ENCODE measurements around the gene POMC. TPM values are rescaled to one million over a fixed set of nuclear protein-coding genes. Genes with fewer than 3 reads are reported as not detected.

The POMC gene
- total RNA-seq, 1 donor from 2014 or later = 0.64 TPM

- DNase-seq (ENCODE audit: low spot score) = no peak
- Mint-ChIP-seq H3K36me3 (ENCODE audit: low read depth, unreplicated experiment) (no peaks in the 10 kb centered on the region), H3K27ac (ENCODE audit: unreplicated experiment) (no peak overlapping the region), H3K9me3 (ENCODE audit: unreplicated experiment) (no peaks in the 10 kb centered on the region), H3K4me1 (ENCODE audit: unreplicated experiment) (no peaks in the 10 kb centered on the region), H3K27me3 (ENCODE audit: unreplicated experiment) (peaks cover 8% of the 10 kb centered on the region), H3K4me3 (ENCODE audit: unreplicated experiment) (no peak overlapping the region)
- TF ChIP-seq CTCF (IDR thresholded peaks at IDR 0.05; ENCODE audit: unreplicated experiment) = no peak
These were observed 8.3 kb upstream of the POMC start for GRCh38 chr2:25176541-25177181.

GRCh38 chr2:25176138-25176537 lies 7.8 kb upstream of the POMC start:
- Mint-ChIP-seq H3K4me1 (ENCODE audit: unreplicated experiment) (no peaks in the 10 kb centered on the region), H3K4me3 (ENCODE audit: unreplicated experiment) (no peak overlapping the region), H3K27ac (ENCODE audit: unreplicated experiment) (no peak overlapping the region), H3K36me3 (ENCODE audit: low read depth, unreplicated experiment) (no peaks in the 10 kb centered on the region), H3K9me3 (ENCODE audit: unreplicated experiment) (no peaks in the 10 kb centered on the region), H3K27me3 (ENCODE audit: unreplicated experiment) (peaks cover 8% of the 10 kb centered on the region)
- DNase-seq (ENCODE audit: low spot score) = no peak
- TF ChIP-seq CTCF (IDR thresholded peaks at IDR 0.05; ENCODE audit: unreplicated experiment) = no peak

- H3K27ac Mint-ChIP-seq (ENCODE audit: unreplicated experiment) = no peak overlapping the region
- peaks cover 15% of the 10 kb centered on the region for H3K27me3 Mint-ChIP-seq (ENCODE audit: unreplicated experiment)
- no peaks in the 10 kb centered on the region for H3K9me3 Mint-ChIP-seq (ENCODE audit: unreplicated experiment)
- DNase-seq (ENCODE audit: low spot score) = no peak
- H3K36me3 Mint-ChIP-seq (ENCODE audit: low read depth, unreplicated experiment) = no peaks in the 10 kb centered on the region
- no peaks in the 10 kb centered on the region for H3K4me1 Mint-ChIP-seq (ENCODE audit: unreplicated experiment)
- H3K4me3 Mint-ChIP-seq (ENCODE audit: unreplicated experiment) = no peak overlapping the region
- no peak for TF ChIP-seq CTCF (IDR thresholded peaks at IDR 0.05; ENCODE audit: unreplicated experiment)
These were observed 5.9 kb upstream of the POMC start for GRCh38 chr2:25174192-25174861.

- no peak for TF ChIP-seq CTCF (IDR thresholded peaks at IDR 0.05; ENCODE audit: unreplicated experiment)
- H3K27me3 Mint-ChIP-seq (ENCODE audit: unreplicated experiment) = peaks cover 19% of the 10 kb centered on the region
- H3K4me3 Mint-ChIP-seq (ENCODE audit: unreplicated experiment) = no peak overlapping the region
- H3K27ac Mint-ChIP-seq (ENCODE audit: unreplicated experiment) = no peak overlapping the region
- no peaks in the 10 kb centered on the region for H3K4me1 Mint-ChIP-seq (ENCODE audit: unreplicated experiment)
- DNase-seq (ENCODE audit: low spot score) = no peak
- no peaks in the 10 kb centered on the region for H3K36me3 Mint-ChIP-seq (ENCODE audit: low read depth, unreplicated experiment)
- H3K9me3 Mint-ChIP-seq (ENCODE audit: unreplicated experiment) = no peaks in the 10 kb centered on the region
These were observed 5.3 kb upstream of the POMC start for GRCh38 chr2:25173719-25174118.

GRCh38 chr2:25170888-25171287 lies 2.5 kb upstream of the POMC start:
- DNase-seq (ENCODE audit: low spot score) = no peak
- Mint-ChIP-seq H3K27ac (ENCODE audit: unreplicated experiment) (no peak overlapping the region), H3K4me1 (ENCODE audit: unreplicated experiment) (no peaks in the 10 kb centered on the region), H3K4me3 (ENCODE audit: unreplicated experiment) (no peak overlapping the region), H3K9me3 (ENCODE audit: unreplicated experiment) (no peaks in the 10 kb centered on the region), H3K27me3 (ENCODE audit: unreplicated experiment) (peaks cover 18% of the 10 kb centered on the region), H3K36me3 (ENCODE audit: low read depth, unreplicated experiment) (no peaks in the 10 kb centered on the region)
- TF ChIP-seq CTCF (IDR thresholded peaks at IDR 0.05; ENCODE audit: unreplicated experiment) = no peak
